K562 (cell line): ENCODE results near the gene PALMD. TPM values are rescaled to one million over a fixed set of nuclear protein-coding genes. Genes with fewer than 3 reads are reported as not detected.

ENCODE experiments used
- ATAC-seq: fragments of 200-7000 bp; cut with Tn5 transposase; 3 replicates; pipeline ENCODE4 v1.9.1; 2020; ENCODE audit warnings: moderate library complexity
- BruUV-seq: library from RNA; stranded (reverse); fragments of 400-500 nt; replicated peaks from 2 replicates; lab custom pipeline; 2021; lab: Mats Ljungman, UMichigan
- CTCF ChIA-PET: fragments of 300-600 bp; formaldehyde crosslinking; extraction: SDS; loops from one replicate; lab custom pipeline; 2021; ENCODE audit warnings: low intra/inter-chr PET ratio; lab: Yijun Ruan, JAX
- POLR2A ChIA-PET: fragments of 300-600, 350-650 bp; sonication (Branson Sonifier 250); formaldehyde crosslinking; extraction: SDS; loops from one replicate; lab custom pipeline; 2021; ENCODE audit warnings: antibody characterized with exemption, inconsistent platforms; lab: Yijun Ruan, JAX
- DNase-seq, 4 experiments: peaks; one replicate each; pipeline versions ENCODE4 v3.0.0 to v3.0.0-alpha.2; 2011 to 2018; ENCODE audit warnings: low spot score in 3 of 4, mixed read lengths in 3 of 4; ENCODE audit errors: extremely low read depth in 1 of 4
- FAIRE-seq: peaks from 2 replicates; lab custom pipeline; 2011; peaks lifted over from hg19 to GRCh38; lab: Jason Lieb, UNC
- H2AFZ ChIP-seq: 2 replicates; pipeline ENCODE4 v1.6.0; 2011; ENCODE audit warnings: low read depth, low read length, control low read depth, inconsistent platforms
- H3K27ac ChIP-seq: fragments of 200-600 bp; 3 replicates; pipeline ENCODE4 v1.8.0; 2011; ENCODE audit warnings: low read depth, mild to moderate bottlenecking, control low read depth, inconsistent platforms, low read length, moderate library complexity, mixed read lengths; ENCODE audit errors: extremely low read depth
- H3K27me3 ChIP-seq, 2 experiments: fragments of 300-600 bp in 1 of 2; 2 replicates in 1 of 2; 3 replicates in 1 of 2; pipeline versions ENCODE4 v1.6.0 to v1.8.0; 2011; ENCODE audit warnings: inconsistent platforms in 2 of 2, low read length in 2 of 2, mild to moderate bottlenecking in 1 of 2, mixed read lengths in 1 of 2, moderate library complexity in 1 of 2; ENCODE audit not compliant: control insufficient read depth in 2 of 2, insufficient read depth in 2 of 2
- H3K36me3 ChIP-seq: fragments of 300-600 bp; 3 replicates; pipeline ENCODE4 v1.8.0; 2011; ENCODE audit warnings: mild to moderate bottlenecking, low read length, inconsistent platforms; ENCODE audit not compliant: control insufficient read depth, insufficient read depth
- H3K4me1 ChIP-seq, 2 experiments: fragments of 200-600 bp in 1 of 2; replicated peaks in 1 of 2; 2 replicates in 1 of 2; 3 replicates in 1 of 2; pipeline versions ENCODE4 v1.5.1 to v1.8.0; 2011; ENCODE audit warnings: inconsistent platforms in 2 of 2, low read length in 2 of 2, mild to moderate bottlenecking in 1 of 2, mixed read lengths in 1 of 2, moderate library complexity in 1 of 2; ENCODE audit not compliant: control insufficient read depth in 2 of 2, insufficient read depth in 2 of 2
- H3K4me2 ChIP-seq: 2 replicates; pipeline ENCODE4 v1.6.1; 2011; ENCODE audit warnings: low read length, control low read depth, inconsistent platforms, mixed read lengths; ENCODE audit not compliant: insufficient read depth
- H3K4me3 ChIP-seq: fragments of 200-600 bp; sonication (generic), shearing (Covaris generic); 2 replicates; pipeline ENCODE4 v1.5.1; 2016; ENCODE audit warnings: control low read depth, inconsistent platforms
- H3K79me2 ChIP-seq: fragments of 200-600 bp; 3 replicates; pipeline ENCODE4 v1.8.0; 2011; ENCODE audit warnings: low read length, inconsistent platforms; ENCODE audit not compliant: control insufficient read depth, insufficient read depth
- H3K9ac ChIP-seq, 2 experiments: 2 replicates each; pipeline versions ENCODE4 v1.6.0 to v1.6.1; 2011; ENCODE audit warnings: low read depth in 2 of 2, low read length in 2 of 2, control low read depth in 1 of 2, inconsistent platforms in 1 of 2, mild to moderate bottlenecking in 1 of 2, mixed read lengths in 1 of 2; ENCODE audit not compliant: insufficient read depth in 1 of 2
- H3K9me1 ChIP-seq: one replicate; pipeline ENCODE4 v1.6.0; 2011; ENCODE audit warnings: inconsistent platforms, mild to moderate bottlenecking, low read length, moderate library complexity; ENCODE audit not compliant: control insufficient read depth, insufficient read depth
- H3K9me3 ChIP-seq: replicated peaks from 2 replicates; pipeline ENCODE4 v1.5.1; 2011; ENCODE audit warnings: low read depth, low read length, inconsistent platforms; ENCODE audit not compliant: control insufficient read depth, insufficient read depth
- H4K20me1 ChIP-seq: replicated peaks from 2 replicates; pipeline ENCODE4 v1.6.1; 2011; ENCODE audit warnings: low read length, inconsistent platforms, mixed read lengths; ENCODE audit not compliant: control insufficient read depth, insufficient read depth
- DMBX1 ChIP-seq: fragments of 250-450 bp; sonication (Bioruptor Pico); IDR thresholded peaks from 2 replicates; pipeline ENCODE4 v1.8.0; 2022; ENCODE audit warnings: inconsistent platforms, mild to moderate bottlenecking, moderate library complexity, borderline replicate concordance
- HEY1 ChIP-seq: fragments of 250-450 bp; sonication (Bioruptor Pico); IDR thresholded peaks from 2 replicates; pipeline ENCODE4 v1.5.0; 2020; ENCODE audit warnings: mild to moderate bottlenecking, moderate library complexity, borderline replicate concordance
- RFX1 ChIP-seq: fragments of 450-650 bp; IDR thresholded peaks from 2 replicates; pipeline ENCODE4 v1.6.1; 2016; ENCODE audit warnings: mild to moderate bottlenecking, moderate library complexity
- WGBS: fragments of 100-300 bp; shearing (Covaris generic); methylation state at CpG from one replicate; pipeline ENCODE4 v1.1.6; 2016; ENCODE audit warnings: low coverage, mixed read lengths; ENCODE audit not compliant: insufficient coverage; ENCODE audit errors: missing lambda C conversion rate; 5-methylcytosine and 5-hydroxymethylcytosine counted together
- in situ Hi-C: fragments of 300-500 bp; cut with MboI; formaldehyde crosslinking; loops from 4 replicates; pipeline ENCODE4 v1.15.0; 2018; ENCODE audit warnings: inconsistent platforms, mixed read lengths
- intact Hi-C: fragments of 100-400 bp; cut with micrococcal nuclease; formaldehyde crosslinking; loops from 2 replicates; pipeline ENCODE4 v1.14.2; 2022
- polyA plus RNA-seq, 8 experiments: library from polyadenylated mRNA; depleted of rRNA in 4 of 8; stranded (reverse) in 5 of 8; unstranded in 3 of 8; fragments of >200 nt; fragmentation: Nextera tagmentation in 2 of 8; fragmentation: Illumina TruSeq in 1 of 8; extraction: Ambion mirVana in 2 of 8; extraction: Trizol in 1 of 8; gene quantifications; 2 replicates each; pipeline versions ENCODE4 v1.2.1 to v1.2.3, GENCODE V29; 2011 to 2014; ENCODE audit warnings: inconsistent platforms in 1 of 8, missing spikeins in 1 of 8
- total RNA-seq, 7 experiments: library from RNA; depleted of rRNA in 6 of 7; stranded (reverse); fragments of >200 nt in 6 of 7; fragmentation: Illumina TruSeq in 2 of 7; extraction: Trizol in 2 of 7; gene quantifications; 2 replicates each; pipeline versions ENCODE4 v1.2.1 to v1.2.3, GENCODE V29; 2011 to 2021; ENCODE audit warnings: low replicate concordance in 1 of 7
- TF ChIP-seq, protein P1 (sequence below): fragments of 450-650 bp; IDR thresholded peaks from 2 replicates; pipeline ENCODE4 v1.6.1; 2017; ENCODE audit warnings: antibody characterized with exemption, mild to moderate bottlenecking

Gene PALMD
- total and polyA plus RNA-seq, 9 of the 15 experiments (the other 6 are each of a cell fraction or from before 2014, with no cell fraction given): 2.7 to 13.5 (median 5.4) TPM

DNA sequence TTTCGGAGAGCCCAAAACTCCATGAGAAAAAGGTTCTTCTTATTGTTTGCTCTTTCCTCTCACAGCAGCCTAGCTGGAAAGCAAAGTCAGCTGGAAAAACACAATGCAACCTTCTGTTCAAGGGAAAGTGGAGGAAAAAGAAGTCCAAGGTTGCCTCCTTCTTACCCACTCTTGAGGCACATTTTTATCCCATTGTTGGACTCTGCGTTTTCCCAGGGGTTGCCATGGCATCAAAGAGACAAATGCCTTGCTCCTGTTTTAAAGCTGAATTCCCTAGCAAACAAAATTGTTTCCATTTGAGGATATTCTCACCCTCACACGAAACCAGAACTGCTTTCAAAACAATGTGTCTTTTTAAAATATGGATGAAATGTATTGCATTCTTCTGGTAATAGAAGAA lies 45.1 kb upstream of the PALMD start:
- TF ChIP-seq RFX1 (peak; percentile 77), DMBX1 (CRISPR knock-in tag) (peak; percentile 13; the same call in 1 of the 2 replicates), HEY1 (CRISPR knock-in tag) (no peak)
- TF ChIP-seq, protein P1, sequence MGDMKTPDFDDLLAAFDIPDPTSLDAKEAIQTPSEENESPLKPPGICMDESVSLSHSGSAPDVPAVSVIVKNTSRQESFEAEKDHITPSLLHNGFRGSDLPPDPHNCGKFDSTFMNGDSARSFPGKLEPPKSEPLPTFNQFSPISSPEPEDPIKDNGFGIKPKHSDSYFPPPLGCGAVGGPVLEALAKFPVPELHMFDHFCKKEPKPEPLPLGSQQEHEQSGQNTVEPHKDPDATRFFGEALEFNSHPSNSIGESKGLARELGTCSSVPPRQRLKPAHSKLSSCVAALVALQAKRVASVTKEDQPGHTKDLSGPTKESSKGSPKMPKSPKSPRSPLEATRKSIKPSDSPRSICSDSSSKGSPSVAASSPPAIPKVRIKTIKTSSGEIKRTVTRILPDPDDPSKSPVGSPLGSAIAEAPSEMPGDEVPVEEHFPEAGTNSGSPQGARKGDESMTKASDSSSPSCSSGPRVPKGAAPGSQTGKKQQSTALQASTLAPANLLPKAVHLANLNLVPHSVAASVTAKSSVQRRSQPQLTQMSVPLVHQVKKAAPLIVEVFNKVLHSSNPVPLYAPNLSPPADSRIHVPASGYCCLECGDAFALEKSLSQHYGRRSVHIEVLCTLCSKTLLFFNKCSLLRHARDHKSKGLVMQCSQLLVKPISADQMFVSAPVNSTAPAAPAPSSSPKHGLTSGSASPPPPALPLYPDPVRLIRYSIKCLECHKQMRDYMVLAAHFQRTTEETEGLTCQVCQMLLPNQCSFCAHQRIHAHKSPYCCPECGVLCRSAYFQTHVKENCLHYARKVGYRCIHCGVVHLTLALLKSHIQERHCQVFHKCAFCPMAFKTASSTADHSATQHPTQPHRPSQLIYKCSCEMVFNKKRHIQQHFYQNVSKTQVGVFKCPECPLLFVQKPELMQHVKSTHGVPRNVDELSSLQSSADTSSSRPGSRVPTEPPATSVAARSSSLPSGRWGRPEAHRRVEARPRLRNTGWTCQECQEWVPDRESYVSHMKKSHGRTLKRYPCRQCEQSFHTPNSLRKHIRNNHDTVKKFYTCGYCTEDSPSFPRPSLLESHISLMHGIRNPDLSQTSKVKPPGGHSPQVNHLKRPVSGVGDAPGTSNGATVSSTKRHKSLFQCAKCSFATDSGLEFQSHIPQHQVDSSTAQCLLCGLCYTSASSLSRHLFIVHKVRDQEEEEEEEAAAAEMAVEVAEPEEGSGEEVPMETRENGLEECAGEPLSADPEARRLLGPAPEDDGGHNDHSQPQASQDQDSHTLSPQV: peak; percentile 8; the same call in 1 of the 2 replicates
- Histone ChIP-seq H4K20me1 (no peaks in the 10 kb centered on the region), H3K9me1 (no peaks in the 10 kb centered on the region), H3K9ac (peak overlapping the region in 1 of 2 experiments; percentile 34; a peak in 1 of 4 replicates), H3K79me2 (no peaks in the 10 kb centered on the region), H3K36me3 (no peaks in the 10 kb centered on the region), H3K4me3 (no peak overlapping the region), H3K27ac (peak overlapping the region; percentile 75), H3K9me3 (0 out of 2 replicates have a peak, but pooled peaks cover 7% of the 10 kb centered on the region), H3K4me1 (peaks cover 6 to 31% of the 10 kb centered on the region in 2 experiments; a peak in 4 of 5 replicates), H2AFZ (peak overlapping the region; percentile 93), H3K4me2 (0 out of 2 replicates have a peak overlapping the region, but pooled peaks have one; percentile 30), H3K27me3 (no peaks in the 10 kb centered on the region)
- intact Hi-C loops: no loop called here
- BruUV-seq: no TSS peak
- DNase-seq (peak in 1 of 4 experiments; percentile 21), ATAC-seq (no peak; the same call in 1 of the 3 replicates), FAIRE-seq (no peak)
- in situ Hi-C loops: no loop called here
- ChIA-PET CTCF (no interaction called here), POLR2A (interaction anchor here (0.8 to 1.9 kb wide), 4 partner anchors 11 to 473 kb away, joined by 3 to 7 read pairs (median 4); no protein-coding TSS in a partner anchor)
- WGBS: 20% methylated on average over 3 of the region's 3 CpGs
